Posterior cingulate gyrus (tissue), 11 donors: ENCODE data around the gene NOL4L.
"Not testable (repeated sequence)": the region's sequence is repeated elsewhere in the genome, so short reads cannot be mapped to it uniquely, and the experiment has no call there.

Experiments used
- DNase-seq, 10 donors: peaks; one replicate each; pipeline versions ENCODE4 v3.0.0 to v3.0.0-alpha.2; 2020 to 2021; ENCODE audit warnings: mixed read lengths in 3 of 10
- intact Hi-C: fragments of 100-400 bp; cut with DNase I; formaldehyde crosslinking; loops from one replicate; pipeline ENCODE4 v1.15.1; 2023

Gene NOL4L

GRCh38 chr20:32578840-32579390, 6.2 kb downstream of the NOL4L start:
- no peak for DNase-seq
- intact Hi-C loops = no loop called here

GRCh38 chr20:32578062-32578461, 7.1 kb downstream of the NOL4L start:
- DNase-seq, intact Hi-C loops: not testable (repeated sequence)

- no peak for DNase-seq
- intact Hi-C loops = no loop called here
These were observed 7.5 kb downstream of the NOL4L start for GRCh38 chr20:32577657-32578056.

GRCh38 chr20:32577023-32577422, 8.1 kb downstream of the NOL4L start:
- intact Hi-C loops = no loop called here
- DNase-seq = no peak

- DNase-seq = no peak
- intact Hi-C loops = no loop called here
These were observed 8.6 kb downstream of the NOL4L start for GRCh38 chr20:32576560-32576959.

- no peak for DNase-seq
- intact Hi-C loops = no loop called here
These were observed 9.3 kb downstream of the NOL4L start for GRCh38 chr20:32575805-32576204.

GRCh38 chr20:32575227-32575581, 9.9 kb downstream of the NOL4L start:
- DNase-seq = no peak
- intact Hi-C loops = no loop called here

- DNase-seq = peak in 5 of 10 donors; percentile 46 to 91 (median 85)
- intact Hi-C loops = no loop called here
These were observed 10.6 kb downstream of the NOL4L start for GRCh38 chr20:32574296-32575226.

GRCh38 chr20:32573167-32573851, 11.8 kb downstream of the NOL4L start:
- DNase-seq = peak in 2 of 10 donors; percentile 55 to 59
- intact Hi-C loops = no loop called here

- intact Hi-C loops = no loop called here
- DNase-seq = peak in 3 of 10 donors; percentile 63 to 78 (median 67)
These were observed 12.7 kb downstream of the NOL4L start for GRCh38 chr20:32572271-32572968.

- intact Hi-C loops = no loop called here
- peak in 3 of 10 donors; percentile 51 to 83 (median 79) for DNase-seq
These were observed 13.6 kb downstream of the NOL4L start for GRCh38 chr20:32571566-32571965.

- DNase-seq = peak in 3 of 10 donors; percentile 58 to 83 (median 78)
- intact Hi-C loops = no loop called here
These were observed 14.5 kb downstream of the NOL4L start for GRCh38 chr20:32570401-32571190.

GRCh38 chr20:32569380-32570305, 15.5 kb downstream of the NOL4L start:
- intact Hi-C loops = no loop called here
- DNase-seq = peak in 3 of 10 donors; percentile 33 to 72 (median 45)

GRCh38 chr20:32569018-32569379, 16.1 kb downstream of the NOL4L start:
- peak in 3 of 10 donors; percentile 0 to 18 (median 17) for DNase-seq
- intact Hi-C loops = no loop called here

- intact Hi-C loops = no loop called here
- peak in 3 of 10 donors; percentile 47 to 82 (median 52) for DNase-seq
These were observed 17.6 kb downstream of the NOL4L start for GRCh38 chr20:32567384-32568178.

- DNase-seq = peak in 4 of 10 donors; percentile 13 to 60 (median 52)
These were observed 18.5 kb downstream of the NOL4L start for GRCh38 chr20:32566379-32567374.

GRCh38 chr20:32565735-32566032, 19.4 kb downstream of the NOL4L start:
- DNase-seq = peak in 2 of 10 donors; percentile 5 to 7
- intact Hi-C loops = no loop called here

More at GRCh38 chr20:32566379-32567374, 18.5 kb downstream of the NOL4L start:
- intact Hi-C loops = no loop called here
